ENCODE results near the gene CHAT.

DNA sequence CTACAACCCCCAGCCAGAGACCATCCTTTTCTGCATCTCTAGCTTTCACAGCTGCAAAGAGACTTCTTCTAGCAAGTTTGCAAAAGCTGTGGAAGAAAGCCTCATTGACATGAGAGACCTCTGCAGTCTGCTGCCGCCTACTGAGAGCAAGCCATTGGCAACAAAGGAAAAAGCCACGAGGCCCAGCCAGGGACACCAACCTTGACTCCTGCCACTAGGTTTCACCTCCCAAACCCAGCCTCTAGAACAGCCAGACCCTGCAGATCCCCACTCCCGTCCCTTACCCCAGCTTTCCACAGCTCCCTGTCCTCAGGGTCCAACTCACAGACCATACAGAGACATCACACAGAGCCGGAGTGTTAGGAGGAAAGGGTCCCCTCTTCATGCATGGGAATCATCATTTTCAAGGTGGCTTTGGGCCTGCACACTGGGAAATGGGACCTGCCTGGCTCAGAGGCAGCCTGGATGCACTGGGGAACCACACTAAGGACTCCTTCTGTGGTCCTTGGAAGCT, 51.1 kb downstream of the CHAT start:
- no peak for TF ChIP-seq RARB (CRISPR knock-in tag; IDR thresholded peaks at IDR 0.05)
- no peak for TF ChIP-seq ZNF565 (CRISPR knock-in tag; conservative IDR thresholded peaks at IDR 0.05; ENCODE audit: low read depth)
- TF ChIP-seq TOX (CRISPR knock-in tag; IDR thresholded peaks at IDR 0.05; ENCODE audit: borderline replicate concordance): no peak
- no peak for TF ChIP-seq ISL1 (CRISPR knock-in tag; IDR thresholded peaks at IDR 0.05)
- no peak for TF ChIP-seq ZFP30 (CRISPR knock-in tag; IDR thresholded peaks at IDR 0.05)
- no peak for TF ChIP-seq BACH2 (CRISPR knock-in tag; IDR thresholded peaks at IDR 0.05; ENCODE audit: borderline replicate concordance)
- TF ChIP-seq ARNTL (CRISPR knock-in tag; IDR thresholded peaks at IDR 0.05; ENCODE audit: borderline replicate concordance, low read depth): no peak
- TF ChIP-seq, protein P1, sequence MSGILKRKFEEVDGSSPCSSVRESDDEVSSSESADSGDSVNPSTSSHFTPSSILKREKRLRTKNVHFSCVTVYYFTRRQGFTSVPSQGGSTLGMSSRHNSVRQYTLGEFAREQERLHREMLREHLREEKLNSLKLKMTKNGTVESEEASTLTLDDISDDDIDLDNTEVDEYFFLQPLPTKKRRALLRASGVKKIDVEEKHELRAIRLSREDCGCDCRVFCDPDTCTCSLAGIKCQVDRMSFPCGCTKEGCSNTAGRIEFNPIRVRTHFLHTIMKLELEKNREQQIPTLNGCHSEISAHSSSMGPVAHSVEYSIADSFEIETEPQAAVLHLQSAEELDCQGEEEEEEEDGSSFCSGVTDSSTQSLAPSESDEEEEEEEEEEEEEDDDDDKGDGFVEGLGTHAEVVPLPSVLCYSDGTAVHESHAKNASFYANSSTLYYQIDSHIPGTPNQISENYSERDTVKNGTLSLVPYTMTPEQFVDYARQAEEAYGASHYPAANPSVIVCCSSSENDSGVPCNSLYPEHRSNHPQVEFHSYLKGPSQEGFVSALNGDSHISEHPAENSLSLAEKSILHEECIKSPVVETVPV (CRISPR knock-in tag; IDR thresholded peaks at IDR 0.05): no peak
- TF ChIP-seq ESRRG (CRISPR knock-in tag; IDR thresholded peaks at IDR 0.05): no peak
- TF ChIP-seq, protein P2, sequence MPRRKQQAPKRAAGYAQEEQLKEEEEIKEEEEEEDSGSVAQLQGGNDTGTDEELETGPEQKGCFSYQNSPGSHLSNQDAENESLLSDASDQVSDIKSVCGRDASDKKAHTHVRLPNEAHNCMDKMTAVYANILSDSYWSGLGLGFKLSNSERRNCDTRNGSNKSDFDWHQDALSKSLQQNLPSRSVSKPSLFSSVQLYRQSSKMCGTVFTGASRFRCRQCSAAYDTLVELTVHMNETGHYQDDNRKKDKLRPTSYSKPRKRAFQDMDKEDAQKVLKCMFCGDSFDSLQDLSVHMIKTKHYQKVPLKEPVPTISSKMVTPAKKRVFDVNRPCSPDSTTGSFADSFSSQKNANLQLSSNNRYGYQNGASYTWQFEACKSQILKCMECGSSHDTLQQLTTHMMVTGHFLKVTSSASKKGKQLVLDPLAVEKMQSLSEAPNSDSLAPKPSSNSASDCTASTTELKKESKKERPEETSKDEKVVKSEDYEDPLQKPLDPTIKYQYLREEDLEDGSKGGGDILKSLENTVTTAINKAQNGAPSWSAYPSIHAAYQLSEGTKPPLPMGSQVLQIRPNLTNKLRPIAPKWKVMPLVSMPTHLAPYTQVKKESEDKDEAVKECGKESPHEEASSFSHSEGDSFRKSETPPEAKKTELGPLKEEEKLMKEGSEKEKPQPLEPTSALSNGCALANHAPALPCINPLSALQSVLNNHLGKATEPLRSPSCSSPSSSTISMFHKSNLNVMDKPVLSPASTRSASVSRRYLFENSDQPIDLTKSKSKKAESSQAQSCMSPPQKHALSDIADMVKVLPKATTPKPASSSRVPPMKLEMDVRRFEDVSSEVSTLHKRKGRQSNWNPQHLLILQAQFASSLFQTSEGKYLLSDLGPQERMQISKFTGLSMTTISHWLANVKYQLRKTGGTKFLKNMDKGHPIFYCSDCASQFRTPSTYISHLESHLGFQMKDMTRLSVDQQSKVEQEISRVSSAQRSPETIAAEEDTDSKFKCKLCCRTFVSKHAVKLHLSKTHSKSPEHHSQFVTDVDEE (CRISPR knock-in tag; IDR thresholded peaks at IDR 0.05): no peak
- TF ChIP-seq GLIS3 (CRISPR knock-in tag; IDR thresholded peaks at IDR 0.05): no peak
- TF ChIP-seq, protein P3, sequence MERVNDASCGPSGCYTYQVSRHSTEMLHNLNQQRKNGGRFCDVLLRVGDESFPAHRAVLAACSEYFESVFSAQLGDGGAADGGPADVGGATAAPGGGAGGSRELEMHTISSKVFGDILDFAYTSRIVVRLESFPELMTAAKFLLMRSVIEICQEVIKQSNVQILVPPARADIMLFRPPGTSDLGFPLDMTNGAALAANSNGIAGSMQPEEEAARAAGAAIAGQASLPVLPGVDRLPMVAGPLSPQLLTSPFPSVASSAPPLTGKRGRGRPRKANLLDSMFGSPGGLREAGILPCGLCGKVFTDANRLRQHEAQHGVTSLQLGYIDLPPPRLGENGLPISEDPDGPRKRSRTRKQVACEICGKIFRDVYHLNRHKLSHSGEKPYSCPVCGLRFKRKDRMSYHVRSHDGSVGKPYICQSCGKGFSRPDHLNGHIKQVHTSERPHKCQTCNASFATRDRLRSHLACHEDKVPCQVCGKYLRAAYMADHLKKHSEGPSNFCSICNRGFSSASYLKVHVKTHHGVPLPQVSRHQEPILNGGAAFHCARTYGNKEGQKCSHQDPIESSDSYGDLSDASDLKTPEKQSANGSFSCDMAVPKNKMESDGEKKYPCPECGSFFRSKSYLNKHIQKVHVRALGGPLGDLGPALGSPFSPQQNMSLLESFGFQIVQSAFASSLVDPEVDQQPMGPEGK (CRISPR knock-in tag; IDR thresholded peaks at IDR 0.05; ENCODE audit: borderline replicate concordance): no peak

Data from SK-N-SH treated with all-trans-retinoic acid at 6 μM for 48 hours (cell line).